H1 (cell line): ENCODE results near the gene CTDSP1. TPM values are rescaled to one million over a fixed set of nuclear protein-coding genes. Genes with fewer than 3 reads are reported as not detected.

Source experiments
- CTCF ChIA-PET: fragments of 300-600 bp; sonication (Branson Sonifier 250); formaldehyde crosslinking; loops from one replicate; lab custom pipeline; 2021; ENCODE audit not compliant: partially characterized antibody; lab: Charles Lee
- POLR2A ChIA-PET: fragments of 300-600 bp; sonication (Branson Sonifier 250); formaldehyde crosslinking; loops from one replicate; lab custom pipeline; 2021; ENCODE audit warnings: inconsistent platforms; ENCODE audit not compliant: partially characterized antibody; lab: Charles Lee
- DNase-seq, 2 experiments: peaks; one replicate each; pipeline versions ENCODE4 v3.0.0 to v3.0.0-alpha.2; 2010 to 2022; ENCODE audit warnings: low spot score in 2 of 2, low read depth in 1 of 2, mixed read lengths in 1 of 2
- FAIRE-seq: peaks from 2 replicates; lab custom pipeline; 2011; peaks lifted over from hg19 to GRCh38; lab: Jason Lieb, UNC
- H2AFZ ChIP-seq: 2 replicates; pipeline ENCODE4 v1.8.1; 2012; ENCODE audit warnings: low read length, inconsistent platforms
- H2AK5ac ChIP-seq: 2 replicates; pipeline ENCODE4 v1.6.1; 2013; ENCODE audit warnings: low read depth, low read length
- H2BK120ac ChIP-seq: replicated peaks from 2 replicates; pipeline ENCODE3; 2013; ENCODE audit warnings: low read depth, low read length, inconsistent platforms
- H2BK12ac ChIP-seq: 2 replicates; pipeline ENCODE4 v1.6.1; 2013; ENCODE audit warnings: low read depth, low read length
- H2BK15ac ChIP-seq: 2 replicates; pipeline ENCODE4 v1.6.1; 2013; ENCODE audit warnings: low read length
- H2BK20ac ChIP-seq: 2 replicates; pipeline ENCODE4 v1.6.1; 2013; ENCODE audit warnings: low read length
- H2BK5ac ChIP-seq: 2 replicates; pipeline ENCODE4 v1.6.1; 2013; ENCODE audit warnings: low read depth, low read length
- H3K14ac ChIP-seq: 2 replicates; pipeline ENCODE4 v1.6.1; 2013; ENCODE audit warnings: inconsistent platforms; ENCODE audit not compliant: insufficient read length
- H3K18ac ChIP-seq: 2 replicates; pipeline ENCODE4 v1.6.1; 2013; ENCODE audit warnings: low read length; ENCODE audit errors: extremely low read depth
- H3K23ac ChIP-seq: 2 replicates; pipeline ENCODE4 v1.6.1; 2013; ENCODE audit warnings: inconsistent platforms; ENCODE audit not compliant: insufficient read length
- H3K23me2 ChIP-seq: 2 replicates; pipeline ENCODE4 v1.6.1; 2013; ENCODE audit warnings: low read depth, low read length
- H3K27ac ChIP-seq: 2 replicates; pipeline ENCODE4 v1.6.1; 2011; ENCODE audit warnings: low read depth, low read length, inconsistent platforms
- H3K27me3 ChIP-seq, 4 experiments: replicated peaks in 1 of 4; 1 replicate in 1 of 4; 2 replicates in 3 of 4; pipeline versions ENCODE4 v1.6.1 to v1.8.1; 2011 to 2013; ENCODE audit warnings: low read length in 3 of 4, mild to moderate bottlenecking in 3 of 4, inconsistent platforms in 2 of 4, mixed read lengths in 2 of 4, moderate library complexity in 1 of 4; ENCODE audit not compliant: control insufficient read depth in 3 of 4, insufficient read depth in 3 of 4; ENCODE audit errors: extremely low read depth in 1 of 4
- H3K36me3 ChIP-seq, 4 experiments: 2 replicates each; pipeline versions ENCODE4 v1.6.1 to v1.8.1; 2011 to 2013; ENCODE audit warnings: mild to moderate bottlenecking in 4 of 4, low read length in 3 of 4, moderate library complexity in 2 of 4, control low read depth in 1 of 4, inconsistent platforms in 1 of 4; ENCODE audit not compliant: insufficient read depth in 4 of 4, control insufficient read depth in 2 of 4
- H3K4ac ChIP-seq: replicated peaks from 2 replicates; pipeline ENCODE3; 2013; ENCODE audit warnings: low read length, low read depth, mixed read lengths, inconsistent platforms; ENCODE audit not compliant: insufficient read length
- H3K4me1 ChIP-seq, 4 experiments: replicated peaks in 1 of 4; 1 replicate in 1 of 4; 2 replicates in 3 of 4; pipeline versions ENCODE4 v1.6.1 to v1.8.1; 2011 to 2013; ENCODE audit warnings: low read length in 3 of 4, inconsistent platforms in 2 of 4, mixed read lengths in 1 of 4; ENCODE audit not compliant: insufficient read depth in 4 of 4, control insufficient read depth in 3 of 4
- H3K4me2 ChIP-seq, 2 experiments: 2 replicates each; pipeline versions ENCODE4 v1.6.1 to v1.8.1; 2011 to 2013; ENCODE audit warnings: low read depth in 2 of 2, low read length in 2 of 2, control low read depth in 1 of 2, inconsistent platforms in 1 of 2, mild to moderate bottlenecking in 1 of 2; ENCODE audit not compliant: insufficient read depth in 1 of 2
- H3K4me3 ChIP-seq, 4 experiments: fragments of 200-600, 300-600 bp in 1 of 4; sonication (generic), shearing (Covaris generic), sonication (Bioruptor Twin) in 1 of 4; 2 replicates each; pipeline versions ENCODE4 v1.5.1 to v1.8.1; 2011 to 2016; ENCODE audit warnings: low read length in 4 of 4, low read depth in 3 of 4, control low read depth in 2 of 4, inconsistent platforms in 2 of 4, mild to moderate bottlenecking in 2 of 4, mixed read lengths in 1 of 4, moderate library complexity in 1 of 4; ENCODE audit not compliant: insufficient read depth in 2 of 4; ENCODE audit errors: extremely low read depth in 1 of 4
- H3K56ac ChIP-seq: replicated peaks from 2 replicates; pipeline ENCODE3; 2013; ENCODE audit warnings: low read depth, mild to moderate bottlenecking, mixed read lengths, low read length, inconsistent platforms; ENCODE audit not compliant: insufficient read length
- H3K79me1 ChIP-seq: 2 replicates; pipeline ENCODE4 v1.6.1; 2013; ENCODE audit warnings: low read depth, low read length, control low read depth
- H3K79me2 ChIP-seq, 2 experiments: 2 replicates each; pipeline versions ENCODE4 v1.6.1 to v1.8.1; 2012 to 2013; ENCODE audit warnings: low read length in 2 of 2, mild to moderate bottlenecking in 2 of 2, inconsistent platforms in 1 of 2; ENCODE audit not compliant: insufficient read depth in 2 of 2, control insufficient read depth in 1 of 2
- H3K9ac ChIP-seq, 4 experiments: replicated peaks in 1 of 4; 1 replicate in 1 of 4; 2 replicates in 3 of 4; pipeline versions ENCODE4 v1.6.1 to v1.8.1; 2011 to 2013; ENCODE audit warnings: low read depth in 3 of 4, low read length in 3 of 4, control low read depth in 2 of 4, mild to moderate bottlenecking in 2 of 4, moderate library complexity in 2 of 4, inconsistent platforms in 1 of 4; ENCODE audit errors: extremely low read depth in 1 of 4
- H3K9me3 ChIP-seq, 2 experiments: 2 replicates each; pipeline versions ENCODE4 v1.6.1 to v1.8.1; 2012 to 2013; ENCODE audit warnings: mild to moderate bottlenecking in 2 of 2, moderate library complexity in 2 of 2, control low read depth in 1 of 2, inconsistent platforms in 1 of 2, low read depth in 1 of 2, low read length in 1 of 2, mixed read lengths in 1 of 2; ENCODE audit not compliant: insufficient read depth in 2 of 2
- H4K20me1 ChIP-seq, 2 experiments: replicated peaks in 1 of 2; 2 replicates each; pipeline versions ENCODE3 to v1.8.1; 2011 to 2013; ENCODE audit warnings: inconsistent platforms in 2 of 2, low read length in 2 of 2, mild to moderate bottlenecking in 1 of 2; ENCODE audit not compliant: insufficient read depth in 2 of 2, control insufficient read depth in 1 of 2
- H4K5ac ChIP-seq: 2 replicates; pipeline ENCODE4 v1.6.1; 2013; ENCODE audit warnings: low read length, low read depth, mixed read lengths, inconsistent platforms; ENCODE audit not compliant: insufficient read length
- H4K8ac ChIP-seq: 2 replicates; pipeline ENCODE4 v1.8.0; 2013; ENCODE audit warnings: mild to moderate bottlenecking, moderate library complexity, low read length, inconsistent platforms; ENCODE audit not compliant: insufficient read depth; ENCODE audit errors: extremely low read depth
- H4K91ac ChIP-seq: replicated peaks from 2 replicates; pipeline ENCODE3; 2013; ENCODE audit warnings: low read length, mixed read lengths, inconsistent platforms; ENCODE audit not compliant: insufficient read length
- CBX5 ChIP-seq: fragments of 300-800, 300-1000 bp; sonication (generic); IDR thresholded peaks from 2 replicates; pipeline ENCODE4 v1.7.1; 2016; ENCODE audit warnings: antibody characterized with exemption, low read length, low read depth
- CEBPB ChIP-seq: IDR thresholded peaks from 2 replicates; pipeline ENCODE4 v1.6.1; 2012; ENCODE audit warnings: low read depth, low read length
- E2F6 ChIP-seq: IDR thresholded peaks from 2 replicates; pipeline ENCODE4 v1.6.1; 2012; ENCODE audit warnings: inconsistent platforms
- GTF2F1 ChIP-seq: IDR thresholded peaks from 2 replicates; pipeline ENCODE4 v1.6.1; 2012; ENCODE audit warnings: low read depth, low read length, improper control_type of control experiment, borderline replicate concordance
- NRF1 ChIP-seq: IDR thresholded peaks from 2 replicates; pipeline ENCODE4 v1.6.1; 2011; ENCODE audit warnings: mild to moderate bottlenecking, low read depth, low read length, improper control_type of control experiment
- RAD21 ChIP-seq, 2 experiments: IDR thresholded peaks in 1 of 2; conservative IDR thresholded peaks in 1 of 2; 2 replicates each; pipeline ENCODE4 v1.6.1; 2011; ENCODE audit warnings: low read depth in 2 of 2, low read length in 2 of 2, improper control_type of control experiment in 1 of 2, inconsistent platforms in 1 of 2, mild to moderate bottlenecking in 1 of 2, moderate library complexity in 1 of 2
- RBBP5 ChIP-seq: IDR thresholded peaks from 2 replicates; pipeline ENCODE4 v1.7.1; 2012; ENCODE audit warnings: low read depth, mild to moderate bottlenecking, inconsistent platforms, low read length, moderate library complexity, borderline replicate concordance
- TAF1 ChIP-seq: IDR thresholded peaks from 2 replicates; pipeline ENCODE4 v1.6.1; 2011; ENCODE audit warnings: mild to moderate bottlenecking, low read depth, low read length
- YY1 ChIP-seq: IDR thresholded peaks from 2 replicates; pipeline ENCODE4 v1.6.1; 2011; ENCODE audit warnings: low read depth, mild to moderate bottlenecking, low read length
- WGBS, 2 experiments: shearing (Covaris generic) in 1 of 2; methylation state at CpG; one replicate each; pipeline versions ENCODE4 v1.1.6 to v1.1.7; 2013 to 2015; ENCODE audit warnings: low lambda C conversion rate in 2 of 2, mixed read lengths in 2 of 2, inconsistent platforms in 1 of 2, low coverage in 1 of 2, missing lambda C conversion rate in 1 of 2; ENCODE audit not compliant: insufficient replicate concordance in 2 of 2, insufficient coverage in 1 of 2, insufficient read length in 1 of 2; ENCODE audit errors: extremely low coverage in 1 of 2, missing lambda C conversion rate in 1 of 2; 5-methylcytosine and 5-hydroxymethylcytosine counted together
- polyA plus RNA-seq, 7 experiments: library from polyadenylated mRNA; depleted of rRNA in 3 of 7; stranded (reverse) in 5 of 7; unstranded in 2 of 7; fragments of >200 nt in 5 of 7; fragments of 200-250 nt in 2 of 7; gene quantifications; 1 replicate in 5 of 7; 2 replicates in 1 of 7; 4 replicates in 1 of 7; pipeline versions ENCODE4 v1.2.1 to v1.2.3, GENCODE V29; 2011 to 2013; ENCODE audit warnings: missing spikeins in 2 of 7, mixed read lengths in 2 of 7
- total RNA-seq: library from RNA; stranded (reverse); fragmentation: NEBNext Ultra II Directional; extraction: Animal tissue kit (Norgen Biotek cat#: 25700); gene quantifications from 2 replicates; pipeline ENCODE4 v1.2.1, GENCODE V29; 2021
- TF ChIP-seq, protein P1 (sequence below): IDR thresholded peaks from 2 replicates; pipeline ENCODE4 v1.6.1; 2011; ENCODE audit warnings: low read length, improper control_type of control experiment

Gene CTDSP1
- total and polyA plus RNA-seq, 2 of the 8 experiments (the other 6 are each of a cell fraction or from before 2014, with no cell fraction given) = 20.3 to 35.2 TPM

GRCh38 chr2:218404351-218405085 lies 4.8 kb downstream of the CTDSP1 start:
- Histone ChIP-seq H2BK20ac (no peak overlapping the region), H4K8ac (no peak overlapping the region; the same call in 1 of the 2 replicates), H3K18ac (no peak overlapping the region), H3K9me3 (no peaks in the 10 kb centered on the region), H3K36me3 (peaks cover 0 to 11% (median 4%) of the 10 kb centered on the region in 4 experiments; a peak in 2 of 8 replicates), H3K23ac (no peak overlapping the region), H3K56ac (no peak overlapping the region), H2BK12ac (no peak overlapping the region), H3K9ac (no peak overlapping the region), H4K20me1 (peaks cover 0 to 2% of the 10 kb centered on the region in 2 experiments), H3K27ac (no peak overlapping the region), H3K4me3 (no peak overlapping the region), H2BK5ac (peak overlapping the region; percentile 93; the same call in 1 of the 2 replicates), H3K27me3 (peaks cover 0 to under 1% (median under 1%) of the 10 kb centered on the region in 4 experiments; a peak in 2 of 7 replicates), H3K4me2 (peak overlapping the region; percentile 88 to 98; a peak in 1 of 4 replicates), H3K79me1 (no peaks in the 10 kb centered on the region), H3K4me1 (peaks cover 12 to 31% (median 24%) of the 10 kb centered on the region in 4 experiments), H3K4ac (peak overlapping the region; percentile 49), H2BK120ac (no peak overlapping the region), H4K91ac (no peak overlapping the region), H3K14ac (no peak overlapping the region), H2BK15ac (no peak overlapping the region), H2AK5ac (peak overlapping the region; percentile 97; the same call in 1 of the 2 replicates), H4K5ac (no peak overlapping the region), H2AFZ (no peak overlapping the region), H3K79me2 (no peaks in the 10 kb centered on the region), H3K23me2 (peaks cover 6% of the 10 kb centered on the region)
- FAIRE-seq = no peak
- DNase-seq = no peak
- ChIA-PET POLR2A (interaction anchor here (1.1 to 5.5 kb wide), 3 partner anchors 9 to 134 kb away, joined by 3 to 35 read pairs (median 16); partner anchors contain the start of genes AAMP and PNKD), CTCF (interaction anchor here (0.6 to 3.6 kb wide), 18 partner anchors 10 to 1669 kb away, joined by 3 to 13 read pairs (median 3); no protein-coding TSS in a partner anchor)
- 91% methylated on average over 15 of the region's 16 CpGs; no CpG with 5 or more reads in 1 of the 2 experiments for WGBS, 2 experiments
- TF ChIP-seq CEBPB (no peak), NRF1 (no peak), GTF2F1 (no peak), RBBP5 (no peak), E2F6 (no peak), CBX5 (no peak), YY1 (no peak), TAF1 (no peak), RAD21 (IDR thresholded peaks at IDR 0.05 in 1 of 2, conservative IDR thresholded peaks at IDR 0.05 in 1 of 2; ENCODE audit: low read depth in 2 of 2, low read length in 2 of 2) (no peak)
- TF ChIP-seq, protein P1, sequence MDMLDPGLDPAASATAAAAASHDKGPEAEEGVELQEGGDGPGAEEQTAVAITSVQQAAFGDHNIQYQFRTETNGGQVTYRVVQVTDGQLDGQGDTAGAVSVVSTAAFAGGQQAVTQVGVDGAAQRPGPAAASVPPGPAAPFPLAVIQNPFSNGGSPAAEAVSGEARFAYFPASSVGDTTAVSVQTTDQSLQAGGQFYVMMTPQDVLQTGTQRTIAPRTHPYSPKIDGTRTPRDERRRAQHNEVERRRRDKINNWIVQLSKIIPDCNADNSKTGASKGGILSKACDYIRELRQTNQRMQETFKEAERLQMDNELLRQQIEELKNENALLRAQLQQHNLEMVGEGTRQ = no peak
